Measurements from ENCODE around the gene COG8.

The COG8 gene

GRCh38 chr16:69321080-69321479 is 18.3 kb downstream of the COG8 start:
- no peak for TF ChIP-seq CTCF (IDR thresholded peaks at IDR 0.05; ENCODE audit: low read depth, low read length, missing control alignments)

DNA sequence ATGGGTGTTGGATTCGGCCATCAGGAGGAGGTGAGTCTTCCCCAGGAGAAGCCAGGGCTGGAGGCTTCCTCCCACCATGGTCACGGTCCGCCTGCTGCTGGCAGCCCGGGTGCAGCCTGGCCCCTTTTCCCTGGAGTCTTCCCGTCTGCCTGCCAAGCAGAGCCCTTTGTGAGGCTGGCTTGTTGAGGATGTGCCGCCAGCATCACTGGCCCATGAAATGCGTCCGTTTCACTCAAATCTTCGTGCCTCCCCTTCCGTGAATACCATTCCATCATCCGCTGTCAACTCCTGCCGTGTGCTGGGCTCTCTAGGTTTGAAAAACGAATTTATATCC is 18.7 kb downstream of the COG8 start:
- H3K4me3 ChIP-seq (replicated peaks; ENCODE audit: low read depth, low read length), result no peak overlapping the region
- no peak for DNase-seq (ENCODE audit: extremely low read depth, low read depth)
- no peak for TF ChIP-seq CTCF (IDR thresholded peaks at IDR 0.05; ENCODE audit: low read depth, low read length, missing control alignments)

More at GRCh38 chr16:69321080-69321479, 18.3 kb downstream of the COG8 start:
- no peak for DNase-seq (ENCODE audit: extremely low read depth, low read depth)
- H3K4me3 ChIP-seq (replicated peaks; ENCODE audit: low read depth, low read length), result no peak overlapping the region

DNA sequence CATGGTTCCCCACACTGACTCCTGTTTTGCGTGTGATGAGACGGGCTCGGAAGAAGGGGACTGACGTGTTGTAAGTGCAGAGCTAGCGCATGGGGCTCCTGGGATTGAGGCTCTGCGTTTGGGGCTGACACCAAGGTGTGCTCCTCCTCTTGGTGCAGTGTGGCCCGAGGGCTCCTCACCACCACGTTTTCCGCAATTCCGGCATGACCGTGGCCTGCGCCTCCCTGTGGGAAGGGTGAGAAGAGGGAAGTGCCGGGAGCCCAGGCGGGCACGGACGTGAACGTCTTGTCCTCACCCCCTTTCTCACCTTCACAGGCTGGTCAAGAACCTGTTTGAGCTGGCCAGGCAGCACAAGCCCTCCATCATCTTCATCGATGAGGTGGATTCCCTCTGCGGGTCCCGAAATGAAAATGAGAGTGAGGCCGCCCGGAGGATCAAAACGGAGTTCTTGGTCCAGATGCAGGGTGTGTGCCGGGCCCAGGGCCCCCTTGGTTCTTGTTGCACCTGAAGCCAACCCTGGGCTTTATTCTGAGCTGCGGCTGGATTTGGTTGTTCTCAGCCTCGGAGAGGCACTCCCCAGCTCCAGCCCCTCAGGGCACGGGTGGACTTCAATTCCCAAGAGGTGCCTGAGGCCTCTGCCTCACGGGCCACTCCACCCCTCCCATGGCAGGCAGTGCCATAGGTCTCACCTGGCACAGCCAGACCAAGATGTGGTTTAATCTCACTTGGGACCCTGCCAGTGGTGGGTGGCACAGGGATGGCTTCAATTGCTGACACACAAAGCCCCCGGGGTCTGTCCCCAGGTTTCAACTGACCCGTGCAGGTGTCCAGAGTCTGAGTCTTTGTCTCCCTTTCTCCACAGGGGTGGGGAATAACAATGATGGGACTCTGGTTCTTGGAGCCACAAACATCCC is 19.3 kb downstream of the COG8 start:
- no peak for DNase-seq (ENCODE audit: extremely low read depth, low read depth)
- H3K4me3 ChIP-seq (replicated peaks; ENCODE audit: low read depth, low read length), result no peak overlapping the region
- no peak for TF ChIP-seq CTCF (IDR thresholded peaks at IDR 0.05; ENCODE audit: low read depth, low read length, missing control alignments)

GRCh38 chr16:69319381-69319780 is 20.0 kb downstream of the COG8 start:
- TF ChIP-seq CTCF (IDR thresholded peaks at IDR 0.05; ENCODE audit: low read depth, low read length, missing control alignments), result no peak
- H3K4me3 ChIP-seq (replicated peaks; ENCODE audit: low read depth, low read length), result no peak overlapping the region
- DNase-seq (ENCODE audit: extremely low read depth, low read depth), result no peak

GRCh38 chr16:69318911-69319289 is 20.5 kb downstream of the COG8 start:
- no peak for TF ChIP-seq CTCF (IDR thresholded peaks at IDR 0.05; ENCODE audit: low read depth, low read length, missing control alignments)
- no peak for DNase-seq (ENCODE audit: extremely low read depth, low read depth)
- no peak overlapping the region for H3K4me3 ChIP-seq (replicated peaks; ENCODE audit: low read depth, low read length)

GRCh38 chr16:69318177-69318910 is 21.0 kb downstream of the COG8 start:
- no peak overlapping the region for H3K4me3 ChIP-seq (replicated peaks; ENCODE audit: low read depth, low read length)
- no peak for TF ChIP-seq CTCF (IDR thresholded peaks at IDR 0.05; ENCODE audit: low read depth, low read length, missing control alignments)
- no peak for DNase-seq (ENCODE audit: extremely low read depth, low read depth)
